Kidney (tissue), 14 donors: Measurements from ENCODE around the gene SLFN5. TPM values are rescaled to one million over a fixed set of nuclear protein-coding genes. Genes with fewer than 3 reads are reported as not detected.

Experiments
- DNase-seq, 5 donors: peaks; one replicate each; pipeline ENCODE4 v3.0.0-alpha.2; 2013 to 2020
- FAIRE-seq: peaks from 2 replicates; lab custom pipeline; 2012; peaks lifted over from hg19 to GRCh38; lab: Jason Lieb, UNC
- H3K27ac ChIP-seq, 2 donors: one replicate each; pipeline ENCODE4 v1.7.0; 2013; ENCODE audit warnings: low read depth in 2 of 2, low read length in 2 of 2, inconsistent platforms in 1 of 2
- H3K27me3 ChIP-seq: one replicate; pipeline ENCODE4 v1.7.1; 2013; ENCODE audit warnings: low read length, inconsistent platforms; ENCODE audit not compliant: control insufficient read depth, insufficient read depth
- H3K36me3 ChIP-seq, 3 donors: one replicate each; pipeline versions ENCODE4 v1.7.0 to v1.7.1; 2013; ENCODE audit warnings: low read length in 3 of 3, control low read depth in 1 of 3, inconsistent platforms in 1 of 3; ENCODE audit not compliant: insufficient read depth in 3 of 3, control insufficient read depth in 2 of 3
- H3K4me1 ChIP-seq, 3 donors: one replicate each; pipeline versions ENCODE4 v1.7.0 to v1.7.1; 2013; ENCODE audit warnings: low read length in 3 of 3, inconsistent platforms in 1 of 3, low read depth in 1 of 3; ENCODE audit not compliant: control insufficient read depth in 2 of 3, insufficient read depth in 2 of 3
- H3K4me3 ChIP-seq, 3 donors: one replicate each; pipeline versions ENCODE4 v1.7.0 to v1.8.1; 2013; ENCODE audit warnings: low read length in 3 of 3, control low read depth in 1 of 3, inconsistent platforms in 1 of 3
- H3K9ac ChIP-seq, 3 donors: one replicate each; pipeline versions ENCODE4 v1.7.0 to v1.7.1; 2013; ENCODE audit warnings: low read length in 3 of 3, control low read depth in 1 of 3, inconsistent platforms in 1 of 3
- H3K9me3 ChIP-seq, 3 donors: one replicate each; pipeline versions ENCODE4 v1.7.0 to v1.7.1; 2013; ENCODE audit warnings: low read length in 3 of 3, control low read depth in 1 of 3, inconsistent platforms in 1 of 3; ENCODE audit not compliant: control insufficient read depth in 2 of 3, insufficient read depth in 1 of 3
- intact Hi-C: fragments of 100-400 bp; cut with DNase I; formaldehyde crosslinking; loops from one replicate; pipeline ENCODE4 v1.11.1; 2022
- polyA plus RNA-seq: library from polyadenylated mRNA; stranded (reverse); fragments of 350-450 nt; fragmentation: Illumina TruSeq; extraction: RNeasy Lipid Tissue Mini Kit (QIAGEN cat#74804); gene quantifications from one replicate; pipeline ENCODE4 v1.2.3, GENCODE V29; 2014; ENCODE audit warnings: low read depth, low replicate concordance; ENCODE audit not compliant: insufficient read depth
- total RNA-seq: library from RNA; stranded (reverse); fragmentation: NEBNext Ultra II Directional; extraction: Animal tissue kit (Norgen Biotek cat#: 25700); gene quantifications from one replicate; pipeline ENCODE4 v1.2.1, GENCODE V29; 2021
- TF ChIP-seq, protein P1 (sequence below): IDR thresholded peaks from 3 replicates; pipeline ENCODE4 v1.5.1; 2012; ENCODE audit warnings: mild to moderate bottlenecking, moderate library complexity, borderline replicate concordance; ENCODE audit not compliant: insufficient read depth; ENCODE audit errors: extremely low read depth
- donor health status: control.
- donor health status: control.
- donor health status: control.
- donor health status: control.
- donor health status: control.
- donor health status: DM: yes; HTN: yes; CAD: no.
- donor health status: Normal renal cell carcinoma (clear cell type).

The SLFN5 gene
- total and polyA plus RNA-seq, 2 donors from 2014 or later = 2.0 to 64.8 TPM

DNA sequence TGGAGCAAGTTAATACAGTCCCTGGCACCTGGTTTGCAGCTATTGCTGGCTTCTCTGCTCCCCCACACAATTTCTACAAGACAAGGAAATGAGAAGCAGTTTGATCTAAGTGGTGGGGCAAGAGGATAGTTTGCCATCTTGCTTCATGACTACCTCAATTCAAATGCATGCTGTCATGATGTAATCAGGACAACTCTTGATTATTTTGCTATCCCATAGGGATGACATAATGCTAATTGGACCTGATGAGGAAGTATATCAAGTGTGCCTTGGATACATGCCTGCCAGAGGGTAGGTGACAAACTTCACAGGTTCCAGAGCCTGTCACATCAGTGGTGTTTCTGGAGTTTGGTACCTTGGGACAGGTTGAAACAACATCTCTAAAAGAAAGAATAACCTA lies 40.9 kb downstream of the SLFN5 start:
- no peaks in the 10 kb centered on the region for H3K4me1 ChIP-seq
- H3K36me3 ChIP-seq = no peaks in the 10 kb centered on the region
- DNase-seq (no peak), FAIRE-seq (no peak)
- H3K9ac ChIP-seq = no peak overlapping the region
- no peak overlapping the region for H3K4me3 ChIP-seq
- TF ChIP-seq, protein P1, sequence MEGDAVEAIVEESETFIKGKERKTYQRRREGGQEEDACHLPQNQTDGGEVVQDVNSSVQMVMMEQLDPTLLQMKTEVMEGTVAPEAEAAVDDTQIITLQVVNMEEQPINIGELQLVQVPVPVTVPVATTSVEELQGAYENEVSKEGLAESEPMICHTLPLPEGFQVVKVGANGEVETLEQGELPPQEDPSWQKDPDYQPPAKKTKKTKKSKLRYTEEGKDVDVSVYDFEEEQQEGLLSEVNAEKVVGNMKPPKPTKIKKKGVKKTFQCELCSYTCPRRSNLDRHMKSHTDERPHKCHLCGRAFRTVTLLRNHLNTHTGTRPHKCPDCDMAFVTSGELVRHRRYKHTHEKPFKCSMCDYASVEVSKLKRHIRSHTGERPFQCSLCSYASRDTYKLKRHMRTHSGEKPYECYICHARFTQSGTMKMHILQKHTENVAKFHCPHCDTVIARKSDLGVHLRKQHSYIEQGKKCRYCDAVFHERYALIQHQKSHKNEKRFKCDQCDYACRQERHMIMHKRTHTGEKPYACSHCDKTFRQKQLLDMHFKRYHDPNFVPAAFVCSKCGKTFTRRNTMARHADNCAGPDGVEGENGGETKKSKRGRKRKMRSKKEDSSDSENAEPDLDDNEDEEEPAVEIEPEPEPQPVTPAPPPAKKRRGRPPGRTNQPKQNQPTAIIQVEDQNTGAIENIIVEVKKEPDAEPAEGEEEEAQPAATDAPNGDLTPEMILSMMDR = no peak
- H3K9me3 ChIP-seq = no peaks in the 10 kb centered on the region
- no peaks in the 10 kb centered on the region for H3K27me3 ChIP-seq
- no peak overlapping the region for H3K27ac ChIP-seq
- intact Hi-C loops = no loop called here

DNA sequence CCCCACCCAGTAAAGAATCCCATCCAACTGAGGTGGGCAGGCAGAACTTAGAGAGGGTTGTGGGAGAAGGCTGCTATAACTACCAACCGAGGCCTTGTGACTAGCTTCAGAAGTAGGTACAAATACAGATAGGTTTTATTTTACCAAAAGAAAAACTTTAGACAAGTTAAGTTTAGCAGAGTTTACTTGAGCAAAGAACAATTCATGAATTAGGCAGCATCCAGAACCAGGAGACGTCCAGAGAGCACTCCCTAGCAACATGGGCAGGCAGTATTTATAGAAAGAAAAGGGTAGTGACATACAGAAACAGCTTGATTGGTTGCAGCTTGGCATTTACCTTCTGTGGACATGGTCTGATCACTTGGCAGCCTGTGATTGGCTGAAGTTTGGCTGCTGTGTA lies 42.1 kb downstream of the SLFN5 start:
- Histone ChIP-seq H3K27me3 (no peaks in the 10 kb centered on the region), H3K9ac (no peak overlapping the region), H3K36me3 (no peaks in the 10 kb centered on the region), H3K27ac (no peak overlapping the region), H3K9me3 (no peaks in the 10 kb centered on the region), H3K4me3 (no peak overlapping the region), H3K4me1 (no peaks in the 10 kb centered on the region)
- FAIRE-seq = no peak
- intact Hi-C loops = no loop called here
- no peak for DNase-seq
- TF ChIP-seq, protein P1 = no peak

DNA sequence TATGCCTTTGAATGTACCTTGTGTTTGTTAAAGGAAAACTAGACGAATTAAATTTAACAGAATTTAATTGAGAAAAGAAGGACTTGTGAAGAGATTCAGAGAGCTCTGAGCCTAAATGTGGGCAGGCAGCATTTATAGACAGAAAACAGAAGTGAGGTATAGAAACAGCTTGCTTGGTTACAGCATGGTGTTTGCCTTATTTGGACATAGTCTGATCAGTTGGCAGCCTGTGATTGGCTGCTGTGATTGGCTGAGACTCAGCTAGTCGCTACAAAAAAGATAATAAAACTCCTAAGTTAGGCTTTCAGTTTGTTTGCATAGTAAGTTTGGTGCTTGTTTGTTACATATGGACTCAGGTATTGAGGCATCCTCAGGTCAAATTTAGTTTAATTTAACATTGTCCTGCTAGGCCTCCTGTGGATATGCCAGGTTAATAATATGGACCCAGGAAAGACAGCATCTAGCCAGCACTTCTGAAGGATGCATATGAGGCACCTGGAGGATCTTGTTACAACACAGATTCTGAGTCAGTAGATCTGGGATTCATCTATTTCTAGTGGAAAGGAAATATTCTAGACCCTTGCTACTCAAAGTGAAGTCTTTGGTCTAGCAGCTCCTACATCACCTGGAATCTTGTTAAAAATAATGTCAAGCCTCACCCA lies 43.4 kb downstream of the SLFN5 start:
- Histone ChIP-seq H3K9me3 (no peaks in the 10 kb centered on the region), H3K36me3 (no peaks in the 10 kb centered on the region), H3K4me3 (no peak overlapping the region), H3K9ac (no peak overlapping the region), H3K27me3 (no peaks in the 10 kb centered on the region), H3K4me1 (no peaks in the 10 kb centered on the region), H3K27ac (no peak overlapping the region)
- TF ChIP-seq, protein P1 = no peak
- FAIRE-seq (no peak), DNase-seq (no peak)
- intact Hi-C loops = no loop called here

DNA sequence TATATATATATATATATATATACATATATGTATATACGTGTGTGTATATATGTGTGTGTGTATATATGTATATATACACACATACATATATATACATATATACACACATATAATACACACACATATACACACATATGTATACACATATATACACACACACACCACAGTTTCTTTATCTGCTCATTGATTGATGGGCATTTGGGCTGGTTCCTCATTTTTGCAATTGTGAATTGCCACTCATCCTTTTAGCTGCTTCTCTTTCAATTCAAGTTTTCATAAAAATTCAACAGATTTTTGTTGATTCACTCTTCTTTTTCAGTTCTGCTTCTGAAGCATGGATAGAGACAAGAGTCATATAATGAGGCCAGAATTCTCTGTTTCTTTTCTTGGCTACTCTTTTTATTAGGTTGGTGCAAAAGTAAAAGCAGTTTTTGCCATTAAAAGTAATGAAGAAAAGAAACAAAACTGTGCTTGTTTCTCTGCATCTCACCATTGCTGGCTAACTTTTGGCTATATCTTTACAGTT lies 44.5 kb downstream of the SLFN5 start:
- intact Hi-C loops = no loop called here
- H3K9ac ChIP-seq = no peak overlapping the region
- no peaks in the 10 kb centered on the region for H3K36me3 ChIP-seq
- no peak overlapping the region for H3K4me3 ChIP-seq
- no peaks in the 10 kb centered on the region for H3K4me1 ChIP-seq
- H3K9me3 ChIP-seq = no peaks in the 10 kb centered on the region
- H3K27me3 ChIP-seq = no peaks in the 10 kb centered on the region
- no peak overlapping the region for H3K27ac ChIP-seq
- DNase-seq (no peak), FAIRE-seq (no peak)
- TF ChIP-seq, protein P1 = no peak
